IMR-90 (cell line): ENCODE results near the gene BCL2L12. TPM values are rescaled to one million over a fixed set of nuclear protein-coding genes. Genes with fewer than 3 reads are reported as not detected.

Experiments used
- ATAC-seq: fragments of 200-7000 bp; cut with Tn5 transposase; 2 replicates; pipeline ENCODE4 v1.9.1; 2020; ENCODE audit warnings: low read depth, mild to moderate bottlenecking, moderate library complexity
- BruUV-seq: library from RNA; stranded (reverse); fragments of 400-500 nt; replicated peaks from 2 replicates; lab custom pipeline; 2021; lab: Mats Ljungman, UMichigan
- CTCF ChIA-PET: fragments of 300-600 bp; formaldehyde crosslinking; extraction: SDS; loops from one replicate; lab custom pipeline; 2021; ENCODE audit warnings: antibody characterized with exemption; lab: Yijun Ruan, JAX
- POLR2A ChIA-PET: fragments of 300-600 bp; sonication (Branson Sonifier 250); formaldehyde crosslinking; loops from one replicate; lab custom pipeline; 2022; ENCODE audit warnings: antibody characterized with exemption; ENCODE audit not compliant: unreplicated experiment; lab: Charles Lee
- DNase-seq: peaks from one replicate; pipeline ENCODE4 v3.0.0; 2013
- H2AFZ ChIP-seq: replicated peaks from 2 replicates; pipeline ENCODE3; 2013; ENCODE audit warnings: low read length, mild to moderate bottlenecking; ENCODE audit not compliant: poor library complexity
- H2AK5ac ChIP-seq: 2 replicates; pipeline ENCODE4 v1.6.1; 2013; ENCODE audit warnings: low read depth, low read length, inconsistent platforms
- H2AK9ac ChIP-seq: replicated peaks from 2 replicates; pipeline ENCODE3; 2013; ENCODE audit warnings: mild to moderate bottlenecking, low read depth, low read length, moderate library complexity; ENCODE audit not compliant: poor library complexity
- H2BK120ac ChIP-seq: 2 replicates; pipeline ENCODE4 v1.6.1; 2013; ENCODE audit warnings: low read depth, low read length, inconsistent platforms
- H2BK15ac ChIP-seq: 3 replicates; pipeline ENCODE4 v1.6.1; 2013; ENCODE audit warnings: low read depth, low read length, inconsistent platforms
- H2BK20ac ChIP-seq: 2 replicates; pipeline ENCODE4 v1.6.1; 2013; ENCODE audit warnings: low read depth, mild to moderate bottlenecking, inconsistent platforms, low read length, moderate library complexity
- H2BK5ac ChIP-seq: 2 replicates; pipeline ENCODE4 v1.6.1; 2013; ENCODE audit warnings: mild to moderate bottlenecking, low read depth, low read length, inconsistent platforms; ENCODE audit not compliant: poor library complexity, severe bottlenecking
- H3K14ac ChIP-seq: replicated peaks from 2 replicates; pipeline ENCODE4 v1.6.1; 2013; ENCODE audit warnings: low read depth, low read length, inconsistent platforms
- H3K18ac ChIP-seq: 2 replicates; pipeline ENCODE4 v1.6.1; 2013; ENCODE audit warnings: low read depth, low read length, control low read depth
- H3K23ac ChIP-seq: 2 replicates; pipeline ENCODE4 v1.6.1; 2013; ENCODE audit warnings: low read depth, low read length, inconsistent platforms
- H3K27ac ChIP-seq: 2 replicates; pipeline ENCODE4 v1.5.1; 2013; ENCODE audit warnings: mild to moderate bottlenecking, control low read depth, low read length; ENCODE audit not compliant: insufficient read depth
- H3K27me3 ChIP-seq: 2 replicates; pipeline ENCODE4 v1.6.1; 2013; ENCODE audit warnings: low read length; ENCODE audit not compliant: control insufficient read depth, insufficient read depth
- H3K36me3 ChIP-seq: 2 replicates; pipeline ENCODE4 v1.6.1; 2013; ENCODE audit warnings: low read length, mixed read lengths; ENCODE audit not compliant: control insufficient read depth, insufficient read depth
- H3K4ac ChIP-seq: 2 replicates; pipeline ENCODE4 v1.6.1; 2013; ENCODE audit warnings: low read depth, low read length, inconsistent platforms
- H3K4me1 ChIP-seq: 2 replicates; pipeline ENCODE4 v1.6.1; 2013; ENCODE audit warnings: low read length, mixed read lengths; ENCODE audit not compliant: control insufficient read depth, insufficient read depth
- H3K4me2 ChIP-seq: 2 replicates; pipeline ENCODE4 v1.6.1; 2013; ENCODE audit warnings: low read depth, mild to moderate bottlenecking, control low read depth, low read length, moderate library complexity
- H3K4me3 ChIP-seq: 2 replicates; pipeline ENCODE4 v1.5.1; 2013; ENCODE audit warnings: low read depth, mild to moderate bottlenecking, control low read depth, low read length, moderate library complexity; ENCODE audit not compliant: insufficient read depth
- H3K56ac ChIP-seq: 2 replicates; pipeline ENCODE4 v1.6.1; 2013; ENCODE audit warnings: low read length, inconsistent platforms; ENCODE audit not compliant: insufficient read depth; ENCODE audit errors: extremely low read depth
- H3K79me1 ChIP-seq, 2 experiments: 2 replicates each; pipeline ENCODE4 v1.6.1; 2013; ENCODE audit warnings: low read length in 2 of 2, inconsistent platforms in 1 of 2, low read depth in 1 of 2
- H3K9ac ChIP-seq: 2 replicates; pipeline ENCODE4 v1.6.1; 2013; ENCODE audit warnings: low read depth, low read length, control low read depth
- H3K9me1 ChIP-seq: 2 replicates; pipeline ENCODE4 v1.6.1; 2013; ENCODE audit warnings: low read length, inconsistent platforms; ENCODE audit not compliant: insufficient read depth
- H3K9me3 ChIP-seq: 2 replicates; pipeline ENCODE4 v1.6.1; 2013; ENCODE audit warnings: low read length; ENCODE audit not compliant: control insufficient read depth, insufficient read depth
- H4K20me1 ChIP-seq: 2 replicates; pipeline ENCODE4 v1.6.1; 2013; ENCODE audit warnings: low read length, inconsistent platforms; ENCODE audit not compliant: insufficient read depth
- H4K5ac ChIP-seq: 2 replicates; pipeline ENCODE4 v1.6.1; 2013; ENCODE audit warnings: mild to moderate bottlenecking, low read depth, low read length, control low read depth
- H4K8ac ChIP-seq, 2 experiments: 2 replicates each; pipeline ENCODE4 v1.6.1; 2013; ENCODE audit warnings: low read depth in 2 of 2, low read length in 2 of 2, control low read depth in 1 of 2, inconsistent platforms in 1 of 2
- H4K91ac ChIP-seq: 2 replicates; pipeline ENCODE4 v1.6.1; 2013; ENCODE audit warnings: low read depth, low read length, inconsistent platforms; ENCODE audit not compliant: insufficient read depth
- BHLHE40 ChIP-seq: fragments of 150-350 bp; IDR thresholded peaks from 2 replicates; pipeline ENCODE4 v1.6.1; 2016; ENCODE audit warnings: mild to moderate bottlenecking, low read depth, low read length
- CEBPB ChIP-seq: IDR thresholded peaks from 2 replicates; pipeline ENCODE4 v1.6.1; 2012; ENCODE audit warnings: low read depth, low read length, improper control_type of control experiment
- MAFK ChIP-seq: IDR thresholded peaks from 2 replicates; pipeline ENCODE4 v1.6.1; 2012; ENCODE audit warnings: low read depth, low read length, improper control_type of control experiment
- MAZ ChIP-seq: IDR thresholded peaks from 2 replicates; pipeline ENCODE4 v1.6.1; 2012; ENCODE audit warnings: low read depth, mild to moderate bottlenecking, low read length, improper control_type of control experiment, moderate library complexity, borderline replicate concordance
- NFE2L2 ChIP-seq: fragments of 150-350 bp; IDR thresholded peaks from 2 replicates; pipeline ENCODE4 v1.6.1; 2016; ENCODE audit warnings: low read depth, mild to moderate bottlenecking, low read length
- RAD21 ChIP-seq: IDR thresholded peaks from 2 replicates; pipeline ENCODE4 v1.6.1; 2012; ENCODE audit warnings: low read length, improper control_type of control experiment
- WGBS, 2 experiments: methylation state at CpG; one replicate each; pipeline versions ENCODE4 v1.1.5 to v1.1.7; 2013; ENCODE audit warnings: missing lambda C conversion rate in 2 of 2; ENCODE audit not compliant: insufficient read length in 1 of 2; ENCODE audit errors: extremely low coverage in 2 of 2; 5-methylcytosine and 5-hydroxymethylcytosine counted together
- dilution Hi-C: fragments of 300-500 bp; cut with HindIII; formaldehyde crosslinking; loops from one replicate; pipeline ENCODE4 v1.14.3; 2018; ENCODE audit warnings: low sequenced_read_pairs; ENCODE audit not compliant: unreplicated experiment
- in situ Hi-C: fragments of 300-500 bp; cut with MboI; formaldehyde crosslinking; loops from 3 replicates; pipeline ENCODE4 v1.14.3; 2019; ENCODE audit warnings: low sequenced_read_pairs, inconsistent platforms, mixed read lengths
- intact Hi-C: fragments of 100-400 bp; cut with micrococcal nuclease; formaldehyde crosslinking; loops from 2 replicates; pipeline ENCODE4 v1.10.0; 2022
- polyA plus RNA-seq, 3 experiments: library from polyadenylated mRNA; depleted of rRNA; stranded (reverse); fragments of >200 nt; gene quantifications; 2 replicates each; pipeline ENCODE4 v1.2.3, GENCODE V29; 2012; ENCODE audit warnings: low replicate concordance in 1 of 3
- total RNA-seq: library from RNA; depleted of rRNA; stranded (reverse); fragments of >200 nt; gene quantifications from 2 replicates; pipeline ENCODE4 v1.2.3, GENCODE V29; 2012
- TF ChIP-seq, protein P1 (sequence below): fragments of 150-350 bp; IDR thresholded peaks from 2 replicates; pipeline ENCODE4 v1.6.1; 2016; ENCODE audit warnings: low read depth, mild to moderate bottlenecking, low read length, moderate library complexity, borderline replicate concordance
- TF ChIP-seq, protein P2 (sequence below): conservative IDR thresholded peaks from 2 replicates; pipeline ENCODE4 v1.5.1; 2012; ENCODE audit warnings: mild to moderate bottlenecking, low read depth, low read length, improper control_type of control experiment

The BCL2L12 gene
- total and polyA plus RNA-seq, 2 of the 4 experiments (the other 2 are of a cell fraction) = 3.9 to 32.6 TPM

DNA sequence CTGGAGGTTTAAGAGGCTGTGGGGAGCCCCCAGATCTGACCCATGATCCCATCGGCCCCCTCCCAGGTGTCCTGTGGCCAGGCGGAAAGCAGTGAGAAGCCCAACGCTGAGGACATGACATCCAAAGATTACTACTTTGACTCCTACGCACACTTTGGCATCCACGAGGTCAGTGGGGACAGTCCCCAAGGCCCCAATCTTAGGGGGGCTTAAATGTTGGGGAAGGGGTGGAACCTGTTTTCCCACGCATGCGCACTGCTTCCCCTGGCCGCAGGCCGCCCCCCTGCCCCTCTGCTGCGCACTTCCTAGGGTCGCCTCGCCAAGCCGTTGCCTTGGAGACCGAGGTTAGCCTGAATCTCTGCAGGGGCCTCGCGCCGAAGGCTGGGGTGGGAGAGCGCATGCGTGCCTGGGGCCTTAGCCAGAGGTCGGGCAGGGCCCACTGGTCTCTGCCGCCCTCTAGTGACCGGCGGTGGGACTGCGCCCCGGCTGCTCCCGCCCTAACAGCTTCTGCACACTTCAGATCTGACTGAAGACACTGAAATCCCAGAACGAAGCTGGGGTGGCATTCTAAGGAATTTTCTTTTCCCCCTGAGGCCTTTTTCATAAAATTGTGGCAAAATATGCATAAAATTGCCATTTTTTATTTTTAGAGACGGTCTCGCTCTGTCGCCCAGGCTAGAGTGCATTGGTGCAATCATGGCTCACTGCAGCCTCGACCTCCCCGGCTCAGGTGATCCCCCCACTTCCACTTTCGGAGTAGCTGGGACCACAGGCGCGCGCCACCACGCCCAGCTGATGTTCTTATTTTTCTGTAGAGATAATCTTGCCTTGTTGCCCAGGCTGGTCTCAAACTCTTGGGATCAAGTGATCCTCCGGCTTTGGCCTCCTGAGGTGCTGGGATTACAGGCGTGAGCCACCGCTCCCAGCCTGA lies 15.0 kb downstream of the BCL2L12 start (continued):
- TF ChIP-seq, protein P1, sequence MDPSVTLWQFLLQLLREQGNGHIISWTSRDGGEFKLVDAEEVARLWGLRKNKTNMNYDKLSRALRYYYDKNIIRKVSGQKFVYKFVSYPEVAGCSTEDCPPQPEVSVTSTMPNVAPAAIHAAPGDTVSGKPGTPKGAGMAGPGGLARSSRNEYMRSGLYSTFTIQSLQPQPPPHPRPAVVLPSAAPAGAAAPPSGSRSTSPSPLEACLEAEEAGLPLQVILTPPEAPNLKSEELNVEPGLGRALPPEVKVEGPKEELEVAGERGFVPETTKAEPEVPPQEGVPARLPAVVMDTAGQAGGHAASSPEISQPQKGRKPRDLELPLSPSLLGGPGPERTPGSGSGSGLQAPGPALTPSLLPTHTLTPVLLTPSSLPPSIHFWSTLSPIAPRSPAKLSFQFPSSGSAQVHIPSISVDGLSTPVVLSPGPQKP = no peak
- TF ChIP-seq RAD21 (peak; percentile 81), BHLHE40 (no peak)

DNA sequence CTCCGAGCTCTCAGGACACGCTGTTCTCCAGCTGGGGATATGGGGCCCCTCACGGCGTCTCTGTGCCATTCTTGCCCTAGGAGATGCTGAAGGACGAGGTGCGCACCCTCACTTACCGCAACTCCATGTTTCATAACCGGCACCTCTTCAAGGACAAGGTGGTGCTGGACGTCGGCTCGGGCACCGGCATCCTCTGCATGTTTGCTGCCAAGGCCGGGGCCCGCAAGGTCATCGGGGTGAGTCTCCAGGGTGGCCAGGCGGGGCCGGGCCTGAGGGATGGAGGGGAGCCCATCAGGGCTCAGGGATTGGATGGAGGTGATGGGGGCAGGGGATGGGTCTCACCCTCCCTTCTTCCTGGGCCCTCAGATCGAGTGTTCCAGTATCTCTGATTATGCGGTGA lies 16.1 kb downstream of the BCL2L12 start:
- dilution Hi-C loops = no loop called here
- intact Hi-C loops = loop anchor here (5.0 kb wide), 1 partner anchor 110 kb away; no protein-coding TSS in a partner anchor
- no peak overlapping the region for H3K4ac ChIP-seq
- no peak overlapping the region for H3K4me3 ChIP-seq
- WGBS, 2 experiments = 99% methylated on average over 10 of the region's 19 CpGs; no CpG with 5 or more reads in 1 of the 2 experiments
- no peak overlapping the region for H3K56ac ChIP-seq
- TF ChIP-seq MAFK (no peak), MAZ (no peak), NFE2L2 (no peak), CEBPB (no peak), BHLHE40 (no peak)
- TF ChIP-seq, protein P2, sequence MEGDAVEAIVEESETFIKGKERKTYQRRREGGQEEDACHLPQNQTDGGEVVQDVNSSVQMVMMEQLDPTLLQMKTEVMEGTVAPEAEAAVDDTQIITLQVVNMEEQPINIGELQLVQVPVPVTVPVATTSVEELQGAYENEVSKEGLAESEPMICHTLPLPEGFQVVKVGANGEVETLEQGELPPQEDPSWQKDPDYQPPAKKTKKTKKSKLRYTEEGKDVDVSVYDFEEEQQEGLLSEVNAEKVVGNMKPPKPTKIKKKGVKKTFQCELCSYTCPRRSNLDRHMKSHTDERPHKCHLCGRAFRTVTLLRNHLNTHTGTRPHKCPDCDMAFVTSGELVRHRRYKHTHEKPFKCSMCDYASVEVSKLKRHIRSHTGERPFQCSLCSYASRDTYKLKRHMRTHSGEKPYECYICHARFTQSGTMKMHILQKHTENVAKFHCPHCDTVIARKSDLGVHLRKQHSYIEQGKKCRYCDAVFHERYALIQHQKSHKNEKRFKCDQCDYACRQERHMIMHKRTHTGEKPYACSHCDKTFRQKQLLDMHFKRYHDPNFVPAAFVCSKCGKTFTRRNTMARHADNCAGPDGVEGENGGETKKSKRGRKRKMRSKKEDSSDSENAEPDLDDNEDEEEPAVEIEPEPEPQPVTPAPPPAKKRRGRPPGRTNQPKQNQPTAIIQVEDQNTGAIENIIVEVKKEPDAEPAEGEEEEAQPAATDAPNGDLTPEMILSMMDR = no peak
- H2BK5ac ChIP-seq = no peak overlapping the region
- no peaks in the 10 kb centered on the region for H3K9me3 ChIP-seq
- H2BK15ac ChIP-seq = no peak overlapping the region
- H4K8ac ChIP-seq = no peak overlapping the region
- no peak overlapping the region for H3K9ac ChIP-seq
- H3K79me1 ChIP-seq = peaks cover 19 to 71% of the 10 kb centered on the region in 2 experiments
- H3K27me3 ChIP-seq = no peaks in the 10 kb centered on the region
- H3K4me2 ChIP-seq = no peak overlapping the region
- H4K5ac ChIP-seq = no peak overlapping the region
- H4K91ac ChIP-seq = no peak overlapping the region
- ATAC-seq (no peak), DNase-seq (no peak)
- BruUV-seq = no TSS peak
- H3K23ac ChIP-seq = no peak overlapping the region
- no peak overlapping the region for H3K27ac ChIP-seq
- no peak overlapping the region for H3K14ac ChIP-seq
- H2BK20ac ChIP-seq = no peak overlapping the region
- H3K9me1 ChIP-seq = peaks cover 3% of the 10 kb centered on the region; the same call in 1 of the 2 replicates
- in situ Hi-C loops = loop anchor here (10.0 kb wide), 1 partner anchor 173 kb away; the partner anchor contains the start of gene PTOV1
- H2AK9ac ChIP-seq = peak overlapping the region; percentile 39
- H2BK120ac ChIP-seq = no peak overlapping the region
- no peak overlapping the region for H2AK5ac ChIP-seq
- no peak overlapping the region for H2AFZ ChIP-seq
- H3K18ac ChIP-seq = no peak overlapping the region
- H4K20me1 ChIP-seq = peaks cover 55% of the 10 kb centered on the region
- POLR2A ChIA-PET = no interaction called here
- H3K4me1 ChIP-seq = peaks cover 13% of the 10 kb centered on the region
- peaks cover 38% of the 10 kb centered on the region for H3K36me3 ChIP-seq
- CTCF ChIA-PET = no interaction called here
